Stimulated activated CD8-positive, alpha-beta memory T cell treated with anti-CD3 and anti-CD28 coated beads, Interleukin-4, amount 100 ng/mL, for 24 hours (primary cell): ENCODE results near the gene BTNL3.
"Not testable (repeated sequence)": the region's sequence is repeated elsewhere in the genome, so short reads cannot be mapped to it uniquely, and the experiment has no call there.

Experiments used
- DNase-seq: peaks from one replicate; pipeline ENCODE4 v3.0.0-alpha.2; 2020; ENCODE audit warnings: low read depth

Gene BTNL3

GRCh38 chr5:181024245-181025064, 35.8 kb downstream of the BTNL3 start:
- no peak for DNase-seq

GRCh38 chr5:181027452-181028031, 38.9 kb downstream of the BTNL3 start:
- DNase-seq = no peak

GRCh38 chr5:181028032-181028819, 39.6 kb downstream of the BTNL3 start:
- DNase-seq = no peak

- no peak for DNase-seq
Measured at GRCh38 chr5:181031716-181032115, 43.1 kb downstream of the BTNL3 start.

GRCh38 chr5:181035991-181036815, 47.6 kb downstream of the BTNL3 start:
- DNase-seq = no peak

- no peak for DNase-seq
Measured at GRCh38 chr5:181036816-181037364, 48.2 kb downstream of the BTNL3 start.

GRCh38 chr5:181037365-181037861, 48.8 kb downstream of the BTNL3 start:
- no peak for DNase-seq

- no peak for DNase-seq
Measured at GRCh38 chr5:181039471-181039870, 50.8 kb downstream of the BTNL3 start.

GRCh38 chr5:181039931-181040630, 51.4 kb downstream of the BTNL3 start, which contains the start of gene BTNL9:
Gene BTNL9 (plus strand): TSS chr5:181040266. CDS start chr5:181045490, 5,224 bp downstream.
- no peak for DNase-seq

- DNase-seq = no peak
Measured at GRCh38 chr5:181040631-181040945, 51.9 kb downstream of the BTNL3 start.

- no peak for DNase-seq
Measured at GRCh38 chr5:181041043-181041442, 52.4 kb downstream of the BTNL3 start.

- DNase-seq = no peak
Measured at GRCh38 chr5:181042036-181042713, 53.5 kb downstream of the BTNL3 start.

- DNase-seq = no peak
Measured at GRCh38 chr5:181042722-181043121, 54.1 kb downstream of the BTNL3 start.

GRCh38 chr5:181043285-181044092, 54.8 kb downstream of the BTNL3 start:
- no peak for DNase-seq

- no peak for DNase-seq
Measured at GRCh38 chr5:181044093-181044599, 55.5 kb downstream of the BTNL3 start.

GRCh38 chr5:181044662-181045305, 56.1 kb downstream of the BTNL3 start:
- DNase-seq = no peak

GRCh38 chr5:181045316-181045715, 56.7 kb downstream of the BTNL3 start:
- DNase-seq = no peak

GRCh38 chr5:181045857-181046256, 57.2 kb downstream of the BTNL3 start:
- not testable (repeated sequence) for DNase-seq

- DNase-seq = no peak
Measured at GRCh38 chr5:181047288-181047687, 58.6 kb downstream of the BTNL3 start.
